ENCODE data around the gene OSBPL2. TPM values are rescaled to one million over a fixed set of nuclear protein-coding genes. Genes with fewer than 3 reads are reported as not detected.

OSBPL2 gene
- total RNA-seq (2014; rRNA removed; shearing (Covaris generic)) (24.2 and 31.2 TPM in 2 replicates), polyA plus RNA-seq (2016; fragmentation: Nextera tagmentation; extraction: Ambion mirVana) (16.6 and 19.4 TPM in 2 replicates)
- long read RNA-seq, full-length matches to known transcripts = 3 of 9 reads
- long read RNA-seq, partial matches to known transcripts = 4 of 9 reads
- long read RNA-seq, other reads (novel, unspliced or antisense) = 2 of 9 reads

DNA sequence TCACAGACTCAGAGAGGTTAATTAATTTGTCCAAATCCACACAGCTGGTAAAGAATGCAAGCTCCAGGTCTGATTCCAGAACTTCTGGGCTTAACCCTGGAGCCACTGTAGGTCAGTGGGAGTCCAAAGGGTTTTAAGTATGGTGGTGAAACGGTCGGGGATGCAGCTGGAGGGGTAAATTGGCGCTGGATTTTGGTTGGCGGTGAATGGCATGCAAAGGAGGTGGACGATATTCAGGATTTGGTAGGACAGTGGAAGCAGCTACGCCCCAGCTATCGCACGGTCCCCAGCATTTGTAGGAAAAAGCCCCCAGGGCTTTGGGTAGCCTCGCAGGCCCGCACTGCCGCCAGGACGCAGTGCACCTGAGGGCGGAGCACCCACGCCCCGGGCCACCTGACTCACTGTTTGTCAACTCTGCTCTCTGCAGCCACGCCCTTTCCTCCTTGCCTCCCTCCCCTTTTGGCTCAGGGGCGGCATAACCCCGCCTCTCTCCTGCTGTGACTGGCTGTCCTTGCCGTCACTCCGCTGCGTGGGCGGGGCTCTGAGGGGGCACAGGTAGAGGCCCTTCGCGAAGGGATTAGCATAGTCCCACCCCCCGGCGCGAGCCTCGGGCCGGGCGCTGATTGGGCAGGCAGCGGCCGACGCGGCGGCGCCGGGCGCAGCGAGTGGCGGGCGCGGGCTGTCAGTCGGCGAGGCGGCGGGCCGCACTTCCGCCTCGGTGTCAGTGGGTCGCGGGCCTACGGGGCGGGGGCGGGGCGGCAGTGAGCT, at the start of gene OSBPL2:
OSBPL2 (plus strand) TSS at position 721 of the 768 bp plus-strand sequence. CDS start 17,664 bp downstream, outside the sequence.
- Histone ChIP-seq H2AFZ (peak within 1 kb of the TSS; percentile 73), H3K4me2 (peak within 1 kb of the TSS; percentile 96)

More for the DNA sequence above, at the start of gene OSBPL2:
- no peaks in the 10 kb centered on the region for H3K36me3 ChIP-seq (ENCODE audit: insufficient read depth)
- H3K4me3 ChIP-seq = peak within 1 kb of the TSS; percentile 83
- H3F3A ChIP-seq (replicated peaks; ENCODE audit: low read depth) = 0 out of 2 replicates have a peak, but pooled peaks cover 3% of the 10 kb centered on the region
- H3K79me2 ChIP-seq (replicated peaks; ENCODE audit: insufficient read depth) = peaks cover 40% of the 10 kb centered on the region
- no peaks in the 10 kb centered on the region for H3K27me3 ChIP-seq (ENCODE audit: insufficient read depth)
- peaks cover 6% of the 10 kb centered on the region; the same call in 2 of the 3 replicates for H3K4me1 Mint-ChIP-seq
- H3K4me1 ChIP-seq (ENCODE audit: insufficient read depth) = peaks cover 9% of the 10 kb centered on the region
- H3K27ac Mint-ChIP-seq = peak within 1 kb of the TSS; percentile 90; the same call in 1 of the 2 replicates
- H3K4me3 Mint-ChIP-seq = peak within 1 kb of the TSS; percentile 83
- H3K27me3 Mint-ChIP-seq (ENCODE audit: insufficient read depth, low read depth, poor library complexity) = peaks cover 12% of the 10 kb centered on the region
- no peaks in the 10 kb centered on the region for H3K9me3 Mint-ChIP-seq
- peak within 1 kb of the TSS; percentile 66; the same call in 1 of the 2 replicates for H3K27ac ChIP-seq (ENCODE audit: low read depth)
- DNase-seq (ENCODE audit: low spot score) (peak; percentile 98), ATAC-seq (peak; percentile 89)
- H4K20me1 ChIP-seq (replicated peaks; ENCODE audit: insufficient read depth) = peaks cover 15% of the 10 kb centered on the region
- TF ChIP-seq EZH2phosphoT487 (IDR thresholded peaks at IDR 0.05; ENCODE audit: unreplicated experiment) (no peak), ZNF462 (CRISPR knock-in tag; IDR thresholded peaks at IDR 0.05) (no peak), POLR2AphosphoS5 (IDR thresholded peaks at IDR 0.05; ENCODE audit: low read depth) (no peak), CREB1 (CRISPR knock-in tag; IDR thresholded peaks at IDR 0.05; ENCODE audit: low read depth) (peak; percentile 86), ZNF114 (CRISPR knock-in tag; IDR thresholded peaks at IDR 0.05) (no peak), ZNF331 (CRISPR knock-in tag; IDR thresholded peaks at IDR 0.05; ENCODE audit: low read depth) (no peak)
- TF ChIP-seq, protein P1, sequence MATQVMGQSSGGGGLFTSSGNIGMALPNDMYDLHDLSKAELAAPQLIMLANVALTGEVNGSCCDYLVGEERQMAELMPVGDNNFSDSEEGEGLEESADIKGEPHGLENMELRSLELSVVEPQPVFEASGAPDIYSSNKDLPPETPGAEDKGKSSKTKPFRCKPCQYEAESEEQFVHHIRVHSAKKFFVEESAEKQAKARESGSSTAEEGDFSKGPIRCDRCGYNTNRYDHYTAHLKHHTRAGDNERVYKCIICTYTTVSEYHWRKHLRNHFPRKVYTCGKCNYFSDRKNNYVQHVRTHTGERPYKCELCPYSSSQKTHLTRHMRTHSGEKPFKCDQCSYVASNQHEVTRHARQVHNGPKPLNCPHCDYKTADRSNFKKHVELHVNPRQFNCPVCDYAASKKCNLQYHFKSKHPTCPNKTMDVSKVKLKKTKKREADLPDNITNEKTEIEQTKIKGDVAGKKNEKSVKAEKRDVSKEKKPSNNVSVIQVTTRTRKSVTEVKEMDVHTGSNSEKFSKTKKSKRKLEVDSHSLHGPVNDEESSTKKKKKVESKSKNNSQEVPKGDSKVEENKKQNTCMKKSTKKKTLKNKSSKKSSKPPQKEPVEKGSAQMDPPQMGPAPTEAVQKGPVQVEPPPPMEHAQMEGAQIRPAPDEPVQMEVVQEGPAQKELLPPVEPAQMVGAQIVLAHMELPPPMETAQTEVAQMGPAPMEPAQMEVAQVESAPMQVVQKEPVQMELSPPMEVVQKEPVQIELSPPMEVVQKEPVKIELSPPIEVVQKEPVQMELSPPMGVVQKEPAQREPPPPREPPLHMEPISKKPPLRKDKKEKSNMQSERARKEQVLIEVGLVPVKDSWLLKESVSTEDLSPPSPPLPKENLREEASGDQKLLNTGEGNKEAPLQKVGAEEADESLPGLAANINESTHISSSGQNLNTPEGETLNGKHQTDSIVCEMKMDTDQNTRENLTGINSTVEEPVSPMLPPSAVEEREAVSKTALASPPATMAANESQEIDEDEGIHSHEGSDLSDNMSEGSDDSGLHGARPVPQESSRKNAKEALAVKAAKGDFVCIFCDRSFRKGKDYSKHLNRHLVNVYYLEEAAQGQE (IDR thresholded peaks at IDR 0.05; ENCODE audit: unreplicated experiment) = no peak
- TF ChIP-seq, protein P2, sequence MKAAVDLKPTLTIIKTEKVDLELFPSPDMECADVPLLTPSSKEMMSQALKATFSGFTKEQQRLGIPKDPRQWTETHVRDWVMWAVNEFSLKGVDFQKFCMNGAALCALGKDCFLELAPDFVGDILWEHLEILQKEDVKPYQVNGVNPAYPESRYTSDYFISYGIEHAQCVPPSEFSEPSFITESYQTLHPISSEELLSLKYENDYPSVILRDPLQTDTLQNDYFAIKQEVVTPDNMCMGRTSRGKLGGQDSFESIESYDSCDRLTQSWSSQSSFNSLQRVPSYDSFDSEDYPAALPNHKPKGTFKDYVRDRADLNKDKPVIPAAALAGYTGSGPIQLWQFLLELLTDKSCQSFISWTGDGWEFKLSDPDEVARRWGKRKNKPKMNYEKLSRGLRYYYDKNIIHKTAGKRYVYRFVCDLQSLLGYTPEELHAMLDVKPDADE (IDR thresholded peaks at IDR 0.05) = no peak
- TF ChIP-seq, protein P3, sequence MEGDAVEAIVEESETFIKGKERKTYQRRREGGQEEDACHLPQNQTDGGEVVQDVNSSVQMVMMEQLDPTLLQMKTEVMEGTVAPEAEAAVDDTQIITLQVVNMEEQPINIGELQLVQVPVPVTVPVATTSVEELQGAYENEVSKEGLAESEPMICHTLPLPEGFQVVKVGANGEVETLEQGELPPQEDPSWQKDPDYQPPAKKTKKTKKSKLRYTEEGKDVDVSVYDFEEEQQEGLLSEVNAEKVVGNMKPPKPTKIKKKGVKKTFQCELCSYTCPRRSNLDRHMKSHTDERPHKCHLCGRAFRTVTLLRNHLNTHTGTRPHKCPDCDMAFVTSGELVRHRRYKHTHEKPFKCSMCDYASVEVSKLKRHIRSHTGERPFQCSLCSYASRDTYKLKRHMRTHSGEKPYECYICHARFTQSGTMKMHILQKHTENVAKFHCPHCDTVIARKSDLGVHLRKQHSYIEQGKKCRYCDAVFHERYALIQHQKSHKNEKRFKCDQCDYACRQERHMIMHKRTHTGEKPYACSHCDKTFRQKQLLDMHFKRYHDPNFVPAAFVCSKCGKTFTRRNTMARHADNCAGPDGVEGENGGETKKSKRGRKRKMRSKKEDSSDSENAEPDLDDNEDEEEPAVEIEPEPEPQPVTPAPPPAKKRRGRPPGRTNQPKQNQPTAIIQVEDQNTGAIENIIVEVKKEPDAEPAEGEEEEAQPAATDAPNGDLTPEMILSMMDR (conservative IDR thresholded peaks at IDR 0.05; ENCODE audit: low read depth in 2 of 2) = no peak
- no peaks in the 10 kb centered on the region for H3K9me2 ChIP-seq (ENCODE audit: insufficient read depth)
- peaks cover 5% of the 10 kb centered on the region; the same call in 1 of the 3 replicates for H3K36me3 Mint-ChIP-seq (ENCODE audit: low read depth)

All from GM23338 (cell line).